K562 (cell line): ENCODE data around the gene GEN1. TPM values are rescaled to one million over a fixed set of nuclear protein-coding genes. Genes with fewer than 3 reads are reported as not detected.

Source experiments
- ATF7 ChIP-seq: fragments of 450-650 bp; IDR thresholded peaks from 2 replicates; pipeline ENCODE4 v1.7.1; 2014; ENCODE audit warnings: mild to moderate bottlenecking, moderate library complexity
- CAMTA2 ChIP-seq: fragments of 250-450 bp; sonication (Bioruptor Pico); conservative IDR thresholded peaks from 2 replicates; pipeline ENCODE4 v1.5.1; 2022
- CBFB ChIP-seq: sonication (generic); formaldehyde crosslinking; IDR thresholded peaks from 2 replicates; pipeline ENCODE4 v1.4.0; 2020; ENCODE audit warnings: mild to moderate bottlenecking, missing genetic modification reagents
- CTBP1 ChIP-seq: fragments of 450-650 bp; IDR thresholded peaks from 2 replicates; pipeline ENCODE4 v1.6.1; 2016; ENCODE audit warnings: borderline replicate concordance
- DNMT1 ChIP-seq: fragments of 450-650 bp; IDR thresholded peaks from 2 replicates; pipeline ENCODE4 v1.6.1; 2016; ENCODE audit warnings: antibody characterized with exemption, mild to moderate bottlenecking
- FOS ChIP-seq: IDR thresholded peaks from 3 replicates; pipeline ENCODE4 v1.6.1; 2011; ENCODE audit not compliant: insufficient read length; ENCODE audit errors: extremely low read depth
- HNRNPK ChIP-seq: fragments of 200-400 bp; formaldehyde crosslinking; IDR thresholded peaks from one replicate; pipeline ENCODE4 v1.6.1; 2018; ENCODE audit warnings: mild to moderate bottlenecking, low read depth, low read length; ENCODE audit not compliant: poor library complexity, severe bottlenecking
- MED1 ChIP-seq: sonication (generic); formaldehyde crosslinking; IDR thresholded peaks from 2 replicates; pipeline ENCODE4 v1.8.1; 2023; ENCODE audit warnings: missing genetic modification reagents, borderline replicate concordance
- NELFE ChIP-seq: IDR thresholded peaks from 2 replicates; pipeline ENCODE4 v1.6.1; 2011; ENCODE audit warnings: mild to moderate bottlenecking; ENCODE audit not compliant: insufficient read depth, insufficient read length
- NFXL1 ChIP-seq: fragments of 450-650 bp; formaldehyde crosslinking; IDR thresholded peaks from 2 replicates; pipeline ENCODE4 v1.4.0; 2021; ENCODE audit warnings: mild to moderate bottlenecking
- POLR2H ChIP-seq: IDR thresholded peaks from 2 replicates; pipeline ENCODE4 v1.6.1; 2016; ENCODE audit warnings: missing genetic modification characterization, low read depth, mild to moderate bottlenecking, control low read depth, missing compliant biosample characterization, moderate library complexity
- PURB ChIP-seq: sonication (generic); formaldehyde crosslinking; IDR thresholded peaks from 2 replicates; pipeline ENCODE4 v1.9.0; 2021; ENCODE audit warnings: low read depth, mild to moderate bottlenecking, missing genetic modification reagents
- RUNX1 ChIP-seq: sonication (generic); IDR thresholded peaks from 2 replicates; pipeline ENCODE4 v1.6.1; 2016; ENCODE audit warnings: antibody characterized with exemption, low read depth
- SLC30A9 ChIP-seq: fragments of 250-450 bp; sonication (Bioruptor Pico); IDR thresholded peaks from 2 replicates; pipeline ENCODE4 v1.8.0; 2022; ENCODE audit warnings: mild to moderate bottlenecking, moderate library complexity
- SRF ChIP-seq, 2 experiments: fragments of 250-450, 450-650 bp in 1 of 2; sonication (Bioruptor Pico) in 1 of 2; sonication (generic) in 1 of 2; formaldehyde crosslinking; IDR thresholded peaks; 2 replicates each; pipeline versions ENCODE4 v1.5.0 to v1.5.1; 2020 to 2022; ENCODE audit warnings: mild to moderate bottlenecking in 1 of 2, missing genetic modification reagents in 1 of 2
- ZC3H8 ChIP-seq: fragments of 450-650 bp; IDR thresholded peaks from 2 replicates; pipeline ENCODE4 v1.6.1; 2017
- ZNF586 ChIP-seq: fragments of 450-650 bp; formaldehyde crosslinking; conservative IDR thresholded peaks from 2 replicates; pipeline ENCODE4 v1.4.0; 2020; ENCODE audit warnings: mild to moderate bottlenecking, moderate library complexity
- ZNF740 ChIP-seq, 3 experiments: fragments of 200-800 bp in 1 of 3; sonication (Bioruptor generic) in 1 of 3; sonication (generic) in 1 of 3; formaldehyde crosslinking in 1 of 3; IDR thresholded peaks; 2 replicates each; pipeline versions ENCODE4 v1.6.1 to v1.8.0; 2016 to 2022; ENCODE audit warnings: mild to moderate bottlenecking in 2 of 3, missing compliant biosample characterization in 2 of 3, missing genetic modification characterization in 2 of 3, missing genetic modification reagents in 1 of 3
- ZNF79 ChIP-seq: fragments of 250-450 bp; sonication (Bioruptor Pico); IDR thresholded peaks from 2 replicates; pipeline ENCODE4 v1.4.0; 2020; ENCODE audit warnings: low read depth, mild to moderate bottlenecking, moderate library complexity
- ZNF830 ChIP-seq: fragments of 250-450 bp; sonication (Bioruptor Pico); IDR thresholded peaks from 2 replicates; pipeline ENCODE4 v1.5.0; 2021; ENCODE audit warnings: mild to moderate bottlenecking
- polyA plus RNA-seq, 8 experiments: library from polyadenylated mRNA; depleted of rRNA in 4 of 8; stranded (reverse) in 5 of 8; unstranded in 3 of 8; fragments of >200 nt; fragmentation: Nextera tagmentation in 2 of 8; fragmentation: Illumina TruSeq in 1 of 8; extraction: Ambion mirVana in 2 of 8; extraction: Trizol in 1 of 8; gene quantifications; 2 replicates each; pipeline versions ENCODE4 v1.2.1 to v1.2.3, GENCODE V29; 2011 to 2014; ENCODE audit warnings: inconsistent platforms in 1 of 8, missing spikeins in 1 of 8
- total RNA-seq, 7 experiments: library from RNA; depleted of rRNA in 6 of 7; stranded (reverse); fragments of >200 nt in 6 of 7; fragmentation: Illumina TruSeq in 2 of 7; extraction: Trizol in 2 of 7; gene quantifications; 2 replicates each; pipeline versions ENCODE4 v1.2.1 to v1.2.3, GENCODE V29; 2011 to 2021; ENCODE audit warnings: low replicate concordance in 1 of 7
- TF ChIP-seq, protein P1 (sequence below): fragments of 250-450 bp; sonication (Bioruptor Pico); IDR thresholded peaks from 2 replicates; pipeline ENCODE4 v1.5.0; 2022; ENCODE audit warnings: mild to moderate bottlenecking
- TF ChIP-seq, protein P2 (sequence below): fragments of 250-450 bp; sonication (Bioruptor Pico); IDR thresholded peaks from 2 replicates; pipeline ENCODE4 v1.5.0; 2021

Gene GEN1
- total and polyA plus RNA-seq, 9 of the 15 experiments (the other 6 are each of a cell fraction or from before 2014, with no cell fraction given) = 8.6 to 39.7 (median 24.5) TPM

- TF ChIP-seq RUNX1 (no peak), MED1 (CRISPR knock-in tag) (no peak), FOS (no peak), SLC30A9 (no peak), SRF (CRISPR knock-in tag; IDR thresholded peaks at IDR 0.05) (no peak; a peak in 1 of 4 replicates), ATF7 (0 out of 2 replicates have a peak, but pooled peaks have one; percentile 11), ZNF586 (CRISPR knock-in tag) (no peak), ZC3H8 (no peak), CTBP1 (no peak), CAMTA2 (CRISPR knock-in tag) (no peak), NFXL1 (no peak), ZNF79 (CRISPR knock-in tag) (no peak), POLR2H (tag) (peak; percentile 57), NELFE (no peak), CBFB (CRISPR knock-in tag) (no peak), DNMT1 (no peak), HNRNPK (no peak), ZNF740 (CRISPR knock-in tag; IDR thresholded peaks at IDR 0.05) (no peak), ZNF740 (tag; IDR thresholded peaks at IDR 0.05) (peak in 1 of 2 experiments; percentile 49; a peak in 1 of 4 replicates), PURB (CRISPR knock-in tag) (no peak), ZNF830 (CRISPR knock-in tag) (no peak)
- TF ChIP-seq, protein P1, sequence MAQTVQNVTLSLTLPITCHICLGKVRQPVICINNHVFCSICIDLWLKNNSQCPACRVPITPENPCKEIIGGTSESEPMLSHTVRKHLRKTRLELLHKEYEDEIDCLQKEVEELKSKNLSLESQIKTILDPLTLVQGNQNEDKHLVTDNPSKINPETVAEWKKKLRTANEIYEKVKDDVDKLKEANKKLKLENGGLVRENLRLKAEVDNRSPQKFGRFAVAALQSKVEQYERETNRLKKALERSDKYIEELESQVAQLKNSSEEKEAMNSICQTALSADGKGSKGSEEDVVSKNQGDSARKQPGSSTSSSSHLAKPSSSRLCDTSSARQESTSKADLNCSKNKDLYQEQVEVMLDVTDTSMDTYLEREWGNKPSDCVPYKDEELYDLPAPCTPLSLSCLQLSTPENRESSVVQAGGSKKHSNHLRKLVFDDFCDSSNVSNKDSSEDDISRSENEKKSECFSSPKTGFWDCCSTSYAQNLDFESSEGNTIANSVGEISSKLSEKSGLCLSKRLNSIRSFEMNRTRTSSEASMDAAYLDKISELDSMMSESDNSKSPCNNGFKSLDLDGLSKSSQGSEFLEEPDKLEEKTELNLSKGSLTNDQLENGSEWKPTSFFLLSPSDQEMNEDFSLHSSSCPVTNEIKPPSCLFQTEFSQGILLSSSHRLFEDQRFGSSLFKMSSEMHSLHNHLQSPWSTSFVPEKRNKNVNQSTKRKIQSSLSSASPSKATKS = no peak
- TF ChIP-seq, protein P2, sequence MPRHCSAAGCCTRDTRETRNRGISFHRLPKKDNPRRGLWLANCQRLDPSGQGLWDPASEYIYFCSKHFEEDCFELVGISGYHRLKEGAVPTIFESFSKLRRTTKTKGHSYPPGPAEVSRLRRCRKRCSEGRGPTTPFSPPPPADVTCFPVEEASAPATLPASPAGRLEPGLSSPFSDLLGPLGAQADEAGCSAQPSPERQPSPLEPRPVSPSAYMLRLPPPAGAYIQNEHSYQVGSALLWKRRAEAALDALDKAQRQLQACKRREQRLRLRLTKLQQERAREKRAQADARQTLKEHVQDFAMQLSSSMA (CRISPR knock-in tag) = no peak
These were observed at the start of gene GEN1, which contains the start of gene SMC6 (continued) for GRCh38 chr2:17753803-17754663.
